ENCODE measurements around the gene KNDC1.

The KNDC1 gene

DNA sequence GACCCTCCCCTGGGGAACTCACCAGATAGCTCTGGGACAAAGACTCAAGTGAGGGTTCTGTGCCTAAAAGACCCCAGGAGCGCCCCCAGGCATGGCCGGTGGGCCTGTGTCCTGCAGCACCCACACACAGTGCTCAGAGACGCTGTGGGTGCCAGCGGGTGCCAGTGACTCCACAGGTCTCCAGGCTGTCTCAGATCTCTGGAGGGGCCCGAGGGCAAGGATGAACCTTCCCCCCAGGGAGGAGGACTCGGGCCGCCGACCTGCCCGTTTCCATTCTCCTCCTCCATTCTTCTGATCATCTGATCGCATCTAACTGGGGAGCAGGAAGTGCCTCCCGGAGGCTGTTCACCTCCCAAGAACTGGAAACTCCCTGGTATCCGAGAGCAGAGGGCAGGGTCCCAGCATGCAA is 115.7 kb downstream of the KNDC1 start:
- TF ChIP-seq POLR2A (IDR thresholded peaks at IDR 0.05; ENCODE audit: extremely low read depth, insufficient read length), result no peak
- TF ChIP-seq, protein P1, sequence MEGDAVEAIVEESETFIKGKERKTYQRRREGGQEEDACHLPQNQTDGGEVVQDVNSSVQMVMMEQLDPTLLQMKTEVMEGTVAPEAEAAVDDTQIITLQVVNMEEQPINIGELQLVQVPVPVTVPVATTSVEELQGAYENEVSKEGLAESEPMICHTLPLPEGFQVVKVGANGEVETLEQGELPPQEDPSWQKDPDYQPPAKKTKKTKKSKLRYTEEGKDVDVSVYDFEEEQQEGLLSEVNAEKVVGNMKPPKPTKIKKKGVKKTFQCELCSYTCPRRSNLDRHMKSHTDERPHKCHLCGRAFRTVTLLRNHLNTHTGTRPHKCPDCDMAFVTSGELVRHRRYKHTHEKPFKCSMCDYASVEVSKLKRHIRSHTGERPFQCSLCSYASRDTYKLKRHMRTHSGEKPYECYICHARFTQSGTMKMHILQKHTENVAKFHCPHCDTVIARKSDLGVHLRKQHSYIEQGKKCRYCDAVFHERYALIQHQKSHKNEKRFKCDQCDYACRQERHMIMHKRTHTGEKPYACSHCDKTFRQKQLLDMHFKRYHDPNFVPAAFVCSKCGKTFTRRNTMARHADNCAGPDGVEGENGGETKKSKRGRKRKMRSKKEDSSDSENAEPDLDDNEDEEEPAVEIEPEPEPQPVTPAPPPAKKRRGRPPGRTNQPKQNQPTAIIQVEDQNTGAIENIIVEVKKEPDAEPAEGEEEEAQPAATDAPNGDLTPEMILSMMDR (IDR thresholded peaks at IDR 0.05; ENCODE audit: low read depth, low read length), result peak; percentile 39
- peak overlapping the region; percentile 40 for H3K4me3 ChIP-seq (ENCODE audit: low read depth, low read length)
- DNase-seq (ENCODE audit: low read depth), result peak; percentile 67

All from NB4 (cell line).